A549 (cell line): ENCODE data around the gene RIPOR2.

Experiments
- CEBPB ChIP-seq, 2 experiments: fragments of >200 bp in 1 of 2; sonication (Bioruptor Twin) in 1 of 2; formaldehyde crosslinking in 1 of 2; IDR thresholded peaks; 2 replicates each; pipeline ENCODE4 v1.6.1; 2012 to 2016
- CTCF ChIP-seq: fragments of >200 bp; sonication (Bioruptor Twin); formaldehyde crosslinking; IDR thresholded peaks from 3 replicates; pipeline ENCODE4 v1.5.1; 2016
- GATA3 ChIP-seq: IDR thresholded peaks from 2 replicates; pipeline ENCODE4 v1.6.1; 2012; ENCODE audit warnings: borderline replicate concordance
- MAFK ChIP-seq: fragments of 450-650 bp; IDR thresholded peaks from 2 replicates; pipeline ENCODE4 v1.6.1; 2014; ENCODE audit not compliant: partially characterized antibody
- POLR2A ChIP-seq: IDR thresholded peaks from 2 replicates; pipeline ENCODE4 v1.6.1; 2012; ENCODE audit warnings: mild to moderate bottlenecking, low read length
- RFX5 ChIP-seq: fragments of 450-650 bp; IDR thresholded peaks from 2 replicates; pipeline ENCODE4 v1.7.1; 2014; ENCODE audit warnings: antibody characterized with exemption, mild to moderate bottlenecking, moderate library complexity

GRCh38 chr6:24960991-24961475 is 25.3 kb upstream of the RIPOR2 start:
- no peak for TF ChIP-seq CTCF
- TF ChIP-seq CEBPB (IDR thresholded peaks at IDR 0.05) = no peak
- no peak for TF ChIP-seq MAFK
- no peak for TF ChIP-seq POLR2A
- no peak for TF ChIP-seq RFX5
- TF ChIP-seq GATA3 = no peak
